GM12878 (cell line): ENCODE measurements around the gene CDK5RAP3.

Source experiments
- BCL11A ChIP-seq: IDR thresholded peaks from 2 replicates; pipeline ENCODE4 v1.6.1; 2011; ENCODE audit warnings: low read depth, low read length
- EZH2 ChIP-seq: IDR thresholded peaks from 2 replicates; pipeline ENCODE4 v1.6.1; 2012; ENCODE audit warnings: low read depth, mild to moderate bottlenecking, control low read depth, inconsistent platforms, low read length, borderline replicate concordance; ENCODE audit not compliant: control insufficient read depth
- RAD21 ChIP-seq: IDR thresholded peaks from 2 replicates; pipeline ENCODE4 v1.6.1; 2011; ENCODE audit warnings: mild to moderate bottlenecking, low read depth, low read length, moderate library complexity; ENCODE audit not compliant: insufficient read depth
- RBBP5 ChIP-seq: fragments of 200-600 bp; sonication (generic); conservative IDR thresholded peaks from 2 replicates; pipeline ENCODE4 v1.6.1; 2016
- SMC3 ChIP-seq: IDR thresholded peaks from 2 replicates; pipeline ENCODE4 v1.6.1; 2011; ENCODE audit warnings: low read length, improper control_type of control experiment, borderline replicate concordance
- SP1 ChIP-seq: IDR thresholded peaks from one replicate; pipeline ENCODE4 v1.6.1; 2011; ENCODE audit warnings: low read depth, low read length
- ZZZ3 ChIP-seq: IDR thresholded peaks from 2 replicates; pipeline ENCODE4 v1.6.1; 2011; ENCODE audit warnings: low read depth; ENCODE audit not compliant: control insufficient read depth, insufficient read length
- TF ChIP-seq, protein P1 (sequence below): fragments of 150-350 bp; IDR thresholded peaks from 2 replicates; pipeline ENCODE4 v1.6.1; 2016; ENCODE audit warnings: low read depth, low read length
- TF ChIP-seq, protein P2 (sequence below): IDR thresholded peaks from 2 replicates; pipeline ENCODE4 v1.6.1; 2012; ENCODE audit warnings: low read depth, low read length, improper control_type of control experiment
- TF ChIP-seq, protein P3 (sequence below): fragments of 450-650 bp; IDR thresholded peaks from 2 replicates; pipeline ENCODE4 v1.6.1; 2017; ENCODE audit warnings: mild to moderate bottlenecking, low read depth, inconsistent platforms; ENCODE audit not compliant: poor library complexity, severe bottlenecking
- TF ChIP-seq, protein P4 (sequence below): IDR thresholded peaks from 2 replicates; pipeline ENCODE4 v1.6.1; 2011; ENCODE audit warnings: low read depth, mild to moderate bottlenecking, low read length, moderate library complexity, borderline replicate concordance; ENCODE audit errors: extremely low read depth

DNA sequence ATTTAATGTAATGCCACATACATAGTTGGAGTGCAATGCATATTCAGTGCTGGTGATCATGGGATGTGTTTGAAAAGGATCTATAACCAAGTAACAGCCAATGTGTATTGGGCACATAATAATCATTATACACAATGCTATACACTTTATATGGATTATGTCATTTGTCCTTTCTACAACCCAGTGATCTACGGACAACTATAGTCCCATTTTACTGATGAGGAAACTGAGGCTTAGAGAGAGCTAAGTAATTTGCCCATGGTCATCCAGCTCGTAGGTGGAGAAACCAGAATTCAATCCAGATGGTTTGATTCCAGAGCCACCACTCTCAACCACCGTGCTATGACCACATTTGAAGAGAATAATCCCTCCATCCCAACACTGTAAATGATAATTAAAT lies 39.3 kb downstream of the CDK5RAP3 start:
- TF ChIP-seq ZZZ3 (no peak), RAD21 (no peak), SP1 (no peak), BCL11A (no peak), EZH2 (no peak), RBBP5 (no peak), SMC3 (no peak)
- TF ChIP-seq, protein P1, sequence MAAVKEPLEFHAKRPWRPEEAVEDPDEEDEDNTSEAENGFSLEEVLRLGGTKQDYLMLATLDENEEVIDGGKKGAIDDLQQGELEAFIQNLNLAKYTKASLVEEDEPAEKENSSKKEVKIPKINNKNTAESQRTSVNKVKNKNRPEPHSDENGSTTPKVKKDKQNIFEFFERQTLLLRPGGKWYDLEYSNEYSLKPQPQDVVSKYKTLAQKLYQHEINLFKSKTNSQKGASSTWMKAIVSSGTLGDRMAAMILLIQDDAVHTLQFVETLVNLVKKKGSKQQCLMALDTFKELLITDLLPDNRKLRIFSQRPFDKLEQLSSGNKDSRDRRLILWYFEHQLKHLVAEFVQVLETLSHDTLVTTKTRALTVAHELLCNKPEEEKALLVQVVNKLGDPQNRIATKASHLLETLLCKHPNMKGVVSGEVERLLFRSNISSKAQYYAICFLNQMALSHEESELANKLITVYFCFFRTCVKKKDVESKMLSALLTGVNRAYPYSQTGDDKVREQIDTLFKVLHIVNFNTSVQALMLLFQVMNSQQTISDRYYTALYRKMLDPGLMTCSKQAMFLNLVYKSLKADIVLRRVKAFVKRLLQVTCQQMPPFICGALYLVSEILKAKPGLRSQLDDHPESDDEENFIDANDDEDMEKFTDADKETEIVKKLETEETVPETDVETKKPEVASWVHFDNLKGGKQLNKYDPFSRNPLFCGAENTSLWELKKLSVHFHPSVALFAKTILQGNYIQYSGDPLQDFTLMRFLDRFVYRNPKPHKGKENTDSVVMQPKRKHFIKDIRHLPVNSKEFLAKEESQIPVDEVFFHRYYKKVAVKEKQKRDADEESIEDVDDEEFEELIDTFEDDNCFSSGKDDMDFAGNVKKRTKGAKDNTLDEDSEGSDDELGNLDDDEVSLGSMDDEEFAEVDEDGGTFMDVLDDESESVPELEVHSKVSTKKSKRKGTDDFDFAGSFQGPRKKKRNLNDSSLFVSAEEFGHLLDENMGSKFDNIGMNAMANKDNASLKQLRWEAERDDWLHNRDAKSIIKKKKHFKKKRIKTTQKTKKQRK: no peak
- TF ChIP-seq, protein P2, sequence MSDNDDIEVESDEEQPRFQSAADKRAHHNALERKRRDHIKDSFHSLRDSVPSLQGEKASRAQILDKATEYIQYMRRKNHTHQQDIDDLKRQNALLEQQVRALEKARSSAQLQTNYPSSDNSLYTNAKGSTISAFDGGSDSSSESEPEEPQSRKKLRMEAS: no peak
- TF ChIP-seq, protein P3, sequence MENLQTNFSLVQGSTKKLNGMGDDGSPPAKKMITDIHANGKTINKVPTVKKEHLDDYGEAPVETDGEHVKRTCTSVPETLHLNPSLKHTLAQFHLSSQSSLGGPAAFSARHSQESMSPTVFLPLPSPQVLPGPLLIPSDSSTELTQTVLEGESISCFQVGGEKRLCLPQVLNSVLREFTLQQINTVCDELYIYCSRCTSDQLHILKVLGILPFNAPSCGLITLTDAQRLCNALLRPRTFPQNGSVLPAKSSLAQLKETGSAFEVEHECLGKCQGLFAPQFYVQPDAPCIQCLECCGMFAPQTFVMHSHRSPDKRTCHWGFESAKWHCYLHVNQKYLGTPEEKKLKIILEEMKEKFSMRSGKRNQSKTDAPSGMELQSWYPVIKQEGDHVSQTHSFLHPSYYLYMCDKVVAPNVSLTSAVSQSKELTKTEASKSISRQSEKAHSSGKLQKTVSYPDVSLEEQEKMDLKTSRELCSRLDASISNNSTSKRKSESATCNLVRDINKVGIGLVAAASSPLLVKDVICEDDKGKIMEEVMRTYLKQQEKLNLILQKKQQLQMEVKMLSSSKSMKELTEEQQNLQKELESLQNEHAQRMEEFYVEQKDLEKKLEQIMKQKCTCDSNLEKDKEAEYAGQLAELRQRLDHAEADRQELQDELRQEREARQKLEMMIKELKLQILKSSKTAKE: no peak
- TF ChIP-seq, protein P4, sequence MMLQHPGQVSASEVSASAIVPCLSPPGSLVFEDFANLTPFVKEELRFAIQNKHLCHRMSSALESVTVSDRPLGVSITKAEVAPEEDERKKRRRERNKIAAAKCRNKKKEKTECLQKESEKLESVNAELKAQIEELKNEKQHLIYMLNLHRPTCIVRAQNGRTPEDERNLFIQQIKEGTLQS: no peak
